ENCODE data around the gene CLTB.

GRCh38 chr5:176361437-176362232 is 54.7 kb downstream of the CLTB start, which contains the start of gene KIAA1191:
- TF ChIP-seq, protein P1, sequence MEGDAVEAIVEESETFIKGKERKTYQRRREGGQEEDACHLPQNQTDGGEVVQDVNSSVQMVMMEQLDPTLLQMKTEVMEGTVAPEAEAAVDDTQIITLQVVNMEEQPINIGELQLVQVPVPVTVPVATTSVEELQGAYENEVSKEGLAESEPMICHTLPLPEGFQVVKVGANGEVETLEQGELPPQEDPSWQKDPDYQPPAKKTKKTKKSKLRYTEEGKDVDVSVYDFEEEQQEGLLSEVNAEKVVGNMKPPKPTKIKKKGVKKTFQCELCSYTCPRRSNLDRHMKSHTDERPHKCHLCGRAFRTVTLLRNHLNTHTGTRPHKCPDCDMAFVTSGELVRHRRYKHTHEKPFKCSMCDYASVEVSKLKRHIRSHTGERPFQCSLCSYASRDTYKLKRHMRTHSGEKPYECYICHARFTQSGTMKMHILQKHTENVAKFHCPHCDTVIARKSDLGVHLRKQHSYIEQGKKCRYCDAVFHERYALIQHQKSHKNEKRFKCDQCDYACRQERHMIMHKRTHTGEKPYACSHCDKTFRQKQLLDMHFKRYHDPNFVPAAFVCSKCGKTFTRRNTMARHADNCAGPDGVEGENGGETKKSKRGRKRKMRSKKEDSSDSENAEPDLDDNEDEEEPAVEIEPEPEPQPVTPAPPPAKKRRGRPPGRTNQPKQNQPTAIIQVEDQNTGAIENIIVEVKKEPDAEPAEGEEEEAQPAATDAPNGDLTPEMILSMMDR (IDR thresholded peaks at IDR 0.05): peak in 4 of 7 experiments; percentile 10 to 37 (median 34)
- TF ChIP-seq POLR2A (IDR thresholded peaks at IDR 0.05): peak; percentile 87 to 96 (median 95)

Measured in body of pancreas (tissue), 4 donors.